Measurements from ENCODE around the gene GRM8. TPM values are rescaled to one million over a fixed set of nuclear protein-coding genes. Genes with fewer than 3 reads are reported as not detected.

GRM8 gene
- total RNA-seq, 1 experiment from 2014 or later: not detected

DNA sequence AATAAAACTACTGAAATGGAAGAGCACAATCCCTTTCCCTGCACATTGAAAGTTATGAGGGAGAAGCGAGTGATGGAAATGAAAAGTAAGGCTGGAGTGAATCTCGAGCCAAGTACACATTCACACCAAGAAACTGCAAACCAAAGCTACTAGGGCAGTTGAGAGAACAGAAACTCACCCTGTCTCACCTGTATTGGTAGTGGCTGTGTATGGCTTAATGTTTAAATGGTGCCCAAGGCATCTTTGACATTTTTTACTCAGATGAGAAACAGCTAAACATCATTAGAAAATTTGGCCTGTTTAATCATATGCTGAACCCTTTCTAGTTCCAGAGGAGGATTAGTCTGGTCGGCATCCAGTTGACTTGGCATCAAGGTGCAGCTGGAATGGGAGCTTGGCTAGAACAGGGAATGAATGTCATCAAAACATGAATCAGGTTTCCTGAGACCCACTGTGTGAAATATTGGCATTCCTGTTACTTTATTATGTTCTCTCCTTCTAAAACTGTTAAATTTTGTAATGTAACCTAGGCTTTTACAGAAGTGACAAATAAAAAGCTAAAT, 840.8 kb downstream of the GRM8 start:
- H3K9me3 ChIP-seq (ENCODE audit: control insufficient read depth, insufficient read depth, low read depth, low read length): no peaks in the 10 kb centered on the region
- H3K36me3 ChIP-seq (ENCODE audit: control insufficient read depth, insufficient read depth, low read length): no peaks in the 10 kb centered on the region
- in situ Hi-C loops (cut with HindIII; ENCODE audit: low pct_unique_long_range_greater_than_20kb, low sequenced_read_pairs) (no loop called here), intact Hi-C loops (cut with micrococcal nuclease; ENCODE audit: unreplicated experiment) (no loop called here)
- POLR2A ChIA-PET: no interaction called here
- no peak overlapping the region for H3K4me3 ChIP-seq (ENCODE audit: low read depth in 2 of 2, low read length in 2 of 2)
- no TSS peak for BruUV-seq (replicated peaks)
- CTCF ChIA-PET: no interaction called here
- no peaks in the 10 kb centered on the region for H3K4me1 ChIP-seq (ENCODE audit: control insufficient read depth, insufficient read depth, low read length)
- ATAC-seq (no peak), DNase-seq (ENCODE audit: low read depth, low spot score) (no peak)
- H3K27me3 ChIP-seq (ENCODE audit: control insufficient read depth, insufficient read depth, low read length): no peaks in the 10 kb centered on the region
- TF ChIP-seq POLR2AphosphoS5 (IDR thresholded peaks at IDR 0.05; ENCODE audit: low read depth, low read length): no peak
- TF ChIP-seq, protein P1, sequence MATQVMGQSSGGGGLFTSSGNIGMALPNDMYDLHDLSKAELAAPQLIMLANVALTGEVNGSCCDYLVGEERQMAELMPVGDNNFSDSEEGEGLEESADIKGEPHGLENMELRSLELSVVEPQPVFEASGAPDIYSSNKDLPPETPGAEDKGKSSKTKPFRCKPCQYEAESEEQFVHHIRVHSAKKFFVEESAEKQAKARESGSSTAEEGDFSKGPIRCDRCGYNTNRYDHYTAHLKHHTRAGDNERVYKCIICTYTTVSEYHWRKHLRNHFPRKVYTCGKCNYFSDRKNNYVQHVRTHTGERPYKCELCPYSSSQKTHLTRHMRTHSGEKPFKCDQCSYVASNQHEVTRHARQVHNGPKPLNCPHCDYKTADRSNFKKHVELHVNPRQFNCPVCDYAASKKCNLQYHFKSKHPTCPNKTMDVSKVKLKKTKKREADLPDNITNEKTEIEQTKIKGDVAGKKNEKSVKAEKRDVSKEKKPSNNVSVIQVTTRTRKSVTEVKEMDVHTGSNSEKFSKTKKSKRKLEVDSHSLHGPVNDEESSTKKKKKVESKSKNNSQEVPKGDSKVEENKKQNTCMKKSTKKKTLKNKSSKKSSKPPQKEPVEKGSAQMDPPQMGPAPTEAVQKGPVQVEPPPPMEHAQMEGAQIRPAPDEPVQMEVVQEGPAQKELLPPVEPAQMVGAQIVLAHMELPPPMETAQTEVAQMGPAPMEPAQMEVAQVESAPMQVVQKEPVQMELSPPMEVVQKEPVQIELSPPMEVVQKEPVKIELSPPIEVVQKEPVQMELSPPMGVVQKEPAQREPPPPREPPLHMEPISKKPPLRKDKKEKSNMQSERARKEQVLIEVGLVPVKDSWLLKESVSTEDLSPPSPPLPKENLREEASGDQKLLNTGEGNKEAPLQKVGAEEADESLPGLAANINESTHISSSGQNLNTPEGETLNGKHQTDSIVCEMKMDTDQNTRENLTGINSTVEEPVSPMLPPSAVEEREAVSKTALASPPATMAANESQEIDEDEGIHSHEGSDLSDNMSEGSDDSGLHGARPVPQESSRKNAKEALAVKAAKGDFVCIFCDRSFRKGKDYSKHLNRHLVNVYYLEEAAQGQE (IDR thresholded peaks at IDR 0.05; ENCODE audit: insufficient read depth in 1 of 2, low read depth in 2 of 2, low read length in 1 of 2): no peak
- TF ChIP-seq, protein P2, sequence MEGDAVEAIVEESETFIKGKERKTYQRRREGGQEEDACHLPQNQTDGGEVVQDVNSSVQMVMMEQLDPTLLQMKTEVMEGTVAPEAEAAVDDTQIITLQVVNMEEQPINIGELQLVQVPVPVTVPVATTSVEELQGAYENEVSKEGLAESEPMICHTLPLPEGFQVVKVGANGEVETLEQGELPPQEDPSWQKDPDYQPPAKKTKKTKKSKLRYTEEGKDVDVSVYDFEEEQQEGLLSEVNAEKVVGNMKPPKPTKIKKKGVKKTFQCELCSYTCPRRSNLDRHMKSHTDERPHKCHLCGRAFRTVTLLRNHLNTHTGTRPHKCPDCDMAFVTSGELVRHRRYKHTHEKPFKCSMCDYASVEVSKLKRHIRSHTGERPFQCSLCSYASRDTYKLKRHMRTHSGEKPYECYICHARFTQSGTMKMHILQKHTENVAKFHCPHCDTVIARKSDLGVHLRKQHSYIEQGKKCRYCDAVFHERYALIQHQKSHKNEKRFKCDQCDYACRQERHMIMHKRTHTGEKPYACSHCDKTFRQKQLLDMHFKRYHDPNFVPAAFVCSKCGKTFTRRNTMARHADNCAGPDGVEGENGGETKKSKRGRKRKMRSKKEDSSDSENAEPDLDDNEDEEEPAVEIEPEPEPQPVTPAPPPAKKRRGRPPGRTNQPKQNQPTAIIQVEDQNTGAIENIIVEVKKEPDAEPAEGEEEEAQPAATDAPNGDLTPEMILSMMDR (IDR thresholded peaks at IDR 0.05): no peak
- TF ChIP-seq SIN3A (IDR thresholded peaks at IDR 0.05; ENCODE audit: borderline replicate concordance, insufficient read depth, low read depth, low read length): no peak
- TF ChIP-seq TCF7L2 (IDR thresholded peaks at IDR 0.05; ENCODE audit: low read depth, low read length): no peak
- no peak overlapping the region for H3K27ac ChIP-seq (ENCODE audit: low read length)

DNA sequence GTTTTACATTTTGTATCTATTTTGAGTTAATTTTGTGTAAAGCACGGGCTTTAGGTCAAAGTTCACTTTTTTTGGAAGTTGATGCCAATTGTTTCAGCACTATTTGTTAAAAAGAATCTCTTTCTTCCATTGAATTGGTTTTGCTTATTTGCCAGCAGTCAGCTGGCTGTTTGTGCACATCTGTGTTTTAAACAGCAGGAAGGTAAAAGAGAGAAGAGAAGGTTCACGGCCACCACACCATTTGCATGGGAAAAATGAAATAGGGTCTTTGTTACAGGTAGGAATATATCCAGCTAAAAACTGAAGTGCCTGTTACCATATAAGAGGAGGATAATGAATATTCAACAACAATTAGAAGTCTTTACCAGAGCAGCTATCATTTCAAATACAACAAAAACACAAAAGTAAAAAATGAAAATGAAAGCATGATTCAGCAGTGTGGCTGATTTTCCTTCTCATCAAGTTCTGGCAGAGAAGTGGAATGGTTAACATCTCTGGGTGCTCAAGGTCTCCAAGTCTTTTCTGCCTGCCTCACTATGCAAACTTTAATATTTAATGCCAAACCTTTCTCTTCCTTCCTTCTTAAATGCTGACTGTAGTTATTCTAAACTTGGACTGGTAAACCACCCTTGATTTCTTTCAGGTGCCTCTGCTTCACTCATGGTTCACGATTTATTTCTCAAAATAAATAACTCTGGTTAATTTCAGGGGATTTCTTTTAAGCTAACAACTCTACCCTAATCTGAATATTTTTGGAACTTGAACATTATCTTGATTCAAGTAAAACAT, 841.5 kb downstream of the GRM8 start:
- ATAC-seq: no peak

More for the DNA sequence above, 841.5 kb downstream of the GRM8 start:
- CTCF ChIA-PET: no interaction called here
- POLR2A ChIA-PET: no interaction called here
- no peaks in the 10 kb centered on the region for H3K9me3 ChIP-seq (ENCODE audit: control insufficient read depth, insufficient read depth, low read depth, low read length)
- BruUV-seq (replicated peaks): no TSS peak
- no peak overlapping the region for H3K27ac ChIP-seq (ENCODE audit: low read length)
- no peaks in the 10 kb centered on the region for H3K36me3 ChIP-seq (ENCODE audit: control insufficient read depth, insufficient read depth, low read length)
- TF ChIP-seq, protein P2 (IDR thresholded peaks at IDR 0.05): no peak
- TF ChIP-seq SIN3A (IDR thresholded peaks at IDR 0.05; ENCODE audit: borderline replicate concordance, insufficient read depth, low read depth, low read length) (no peak), TCF7L2 (IDR thresholded peaks at IDR 0.05; ENCODE audit: low read depth, low read length) (no peak), POLR2AphosphoS5 (IDR thresholded peaks at IDR 0.05; ENCODE audit: low read depth, low read length) (no peak)
- TF ChIP-seq, protein P1 (IDR thresholded peaks at IDR 0.05; ENCODE audit: insufficient read depth in 1 of 2, low read depth in 2 of 2, low read length in 1 of 2): no peak
- no peaks in the 10 kb centered on the region for H3K4me1 ChIP-seq (ENCODE audit: control insufficient read depth, insufficient read depth, low read length)
- peak overlapping the region in 1 of 2 experiments; percentile 23; a peak in 2 of 4 replicates for H3K4me3 ChIP-seq (ENCODE audit: low read depth in 2 of 2, low read length in 2 of 2)
- H3K27me3 ChIP-seq (ENCODE audit: control insufficient read depth, insufficient read depth, low read length): no peaks in the 10 kb centered on the region
- DNase-seq (ENCODE audit: low read depth, low spot score): no peak
- intact Hi-C loops (cut with micrococcal nuclease; ENCODE audit: unreplicated experiment) (no loop called here), in situ Hi-C loops (cut with HindIII; ENCODE audit: low pct_unique_long_range_greater_than_20kb, low sequenced_read_pairs) (no loop called here)
